CD4-positive, alpha-beta T cell (primary cell): ENCODE data around the gene CAMTA1. TPM values are rescaled to one million over a fixed set of nuclear protein-coding genes. Genes with fewer than 3 reads are reported as not detected.

Source experiments
- ATAC-seq: fragments of 200-7000 bp; cut with Tn5 transposase; one replicate; pipeline ENCODE4 v1.10.0; 2022; ENCODE audit warnings: mild to moderate bottlenecking; ENCODE audit not compliant: poor library complexity
- CTCF ChIA-PET: fragments of 350-600 bp; sonication (Branson Sonifier 250); formaldehyde crosslinking; loops from one replicate; lab custom pipeline; 2021; ENCODE audit warnings: antibody characterized with exemption, inconsistent platforms; lab: Charles Lee
- POLR2A ChIA-PET: fragments of 350-600 bp; sonication (Branson Sonifier 250); formaldehyde crosslinking; loops from one replicate; lab custom pipeline; 2021; ENCODE audit warnings: antibody characterized with exemption, inconsistent platforms; lab: Charles Lee
- DNase-seq, 14 experiments: peaks; one replicate each; pipeline ENCODE4 v3.0.0-alpha.2; 2013 to 2020; ENCODE audit warnings: mixed read lengths in 2 of 14
- H3K27ac ChIP-seq, 2 donors: one replicate each; pipeline versions ENCODE4 v1.5.1 to v1.7.0; 2013; ENCODE audit warnings: low read length in 2 of 2, low read depth in 1 of 2, mild to moderate bottlenecking in 1 of 2
- H3K27me3 ChIP-seq, 2 experiments: 1 replicate in 1 of 2; 2 replicates in 1 of 2; pipeline versions ENCODE4 v1.6.1 to v1.7.0; 2013; ENCODE audit warnings: low read length in 2 of 2, control low read depth in 1 of 2, mild to moderate bottlenecking in 1 of 2, moderate library complexity in 1 of 2; ENCODE audit not compliant: insufficient read depth in 2 of 2, control insufficient read depth in 1 of 2
- H3K36me3 ChIP-seq: one replicate; pipeline ENCODE4 v1.6.1; 2013; ENCODE audit warnings: low read length, control low read depth; ENCODE audit not compliant: insufficient read depth
- H3K4me1 ChIP-seq: one replicate; pipeline ENCODE4 v1.6.1; 2013; ENCODE audit warnings: low read length, control low read depth; ENCODE audit not compliant: insufficient read depth
- H3K4me3 ChIP-seq: one replicate; pipeline ENCODE4 v1.5.1; 2013; ENCODE audit warnings: mild to moderate bottlenecking, low read length, moderate library complexity
- H3K9me3 ChIP-seq, 2 experiments: 1 replicate in 1 of 2; 2 replicates in 1 of 2; pipeline versions ENCODE4 v1.6.1 to v1.7.0; 2013; ENCODE audit warnings: low read length in 2 of 2, mild to moderate bottlenecking in 2 of 2, control low read depth in 1 of 2, moderate library complexity in 1 of 2; ENCODE audit not compliant: control insufficient read depth in 1 of 2, insufficient read depth in 1 of 2
- H3K27ac Mint-ChIP-seq: one replicate; pipeline ENCODE4 v1.8.0; 2020; ENCODE audit warnings: mixed read lengths
- H3K27me3 Mint-ChIP-seq: one replicate; pipeline ENCODE4 v1.8.0; 2021; ENCODE audit warnings: mixed read lengths
- H3K36me3 Mint-ChIP-seq: one replicate; pipeline ENCODE4 v1.8.0; 2021; ENCODE audit warnings: low read depth, mixed read lengths
- H3K4me1 Mint-ChIP-seq: one replicate; pipeline ENCODE4 v1.8.0; 2021; ENCODE audit warnings: low read depth, mixed read lengths
- H3K4me3 Mint-ChIP-seq: one replicate; pipeline ENCODE4 v1.8.0; 2020; ENCODE audit warnings: mild to moderate bottlenecking, mixed read lengths
- H3K9me3 Mint-ChIP-seq: one replicate; pipeline ENCODE4 v1.8.0; 2020; ENCODE audit warnings: mixed read lengths
- CTCF ChIP-seq: fragments of 200-600 bp; IDR thresholded peaks from one replicate; pipeline ENCODE4 v1.8.0; 2022; ENCODE audit warnings: antibody characterized with exemption, mild to moderate bottlenecking
- intact Hi-C, 2 experiments: fragments of 100-400 bp; cut with DNase I in 1 of 2; cut with micrococcal nuclease in 1 of 2; formaldehyde crosslinking; loops; one replicate each; pipeline versions ENCODE4 v1.15.1 to v1.9.0; 2023 to 2025; cut with DNase I, micrococcal nuclease
- total RNA-seq, 174 experiments: library from RNA in 2 of 174; stranded (reverse) in 2 of 174; gene quantifications; one replicate each; pipeline ENCODE4 v1.2.3 and lab custom pipeline; 2021 to 2026

The CAMTA1 gene
- total RNA-seq, 2 experiments from 2014 or later: 38.6 to 39.3 TPM

GRCh38 chr1:6813165-6813564, 27.9 kb downstream of the CAMTA1 start:
- H3K4me1 Mint-ChIP-seq: peaks cover 68% of the 10 kb centered on the region

GRCh38 chr1:6815726-6816125, 30.5 kb downstream of the CAMTA1 start:
- peaks cover 6% of the 10 kb centered on the region for H3K36me3 Mint-ChIP-seq
- peaks cover 84% of the 10 kb centered on the region for H3K4me1 Mint-ChIP-seq
- no peaks in the 10 kb centered on the region for H3K27me3 ChIP-seq
- peaks cover 4% of the 10 kb centered on the region for H3K36me3 ChIP-seq
- peaks cover 13% of the 10 kb centered on the region for H3K4me1 ChIP-seq
- H3K27ac Mint-ChIP-seq: no peak overlapping the region
- intact Hi-C loops: no loop called here
- no peaks in the 10 kb centered on the region for H3K9me3 Mint-ChIP-seq
- no peaks in the 10 kb centered on the region for H3K9me3 ChIP-seq
- TF ChIP-seq CTCF: no peak
- DNase-seq (no peak), ATAC-seq (no peak)
- CTCF ChIA-PET: no interaction called here
- H3K4me3 Mint-ChIP-seq: no peak overlapping the region
- POLR2A ChIA-PET: interaction anchor here (1.3 kb wide), 1 partner anchor 30 kb away, joined by 3 read pairs; no protein-coding TSS in a partner anchor
- no peak overlapping the region for H3K4me3 ChIP-seq
- H3K27me3 Mint-ChIP-seq: no peaks in the 10 kb centered on the region
- H3K27ac ChIP-seq: no peak overlapping the region

More at GRCh38 chr1:6813165-6813564, 27.9 kb downstream of the CAMTA1 start:
- POLR2A ChIA-PET: no interaction called here
- no peak for DNase-seq
- H3K9me3 Mint-ChIP-seq: no peaks in the 10 kb centered on the region
- CTCF ChIA-PET: no interaction called here
- peaks cover 10% of the 10 kb centered on the region for H3K4me1 ChIP-seq
- ATAC-seq: no peak
- no peaks in the 10 kb centered on the region for H3K9me3 ChIP-seq
- no peaks in the 10 kb centered on the region for H3K27me3 Mint-ChIP-seq
- H3K36me3 ChIP-seq: no peaks in the 10 kb centered on the region
- no peak overlapping the region for H3K4me3 Mint-ChIP-seq
- peaks cover 6% of the 10 kb centered on the region for H3K36me3 Mint-ChIP-seq
- no peak overlapping the region for H3K4me3 ChIP-seq
- H3K27ac Mint-ChIP-seq: no peak overlapping the region
- intact Hi-C loops: no loop called here
- H3K27ac ChIP-seq: no peak overlapping the region
- TF ChIP-seq CTCF: no peak
- no peaks in the 10 kb centered on the region for H3K27me3 ChIP-seq

GRCh38 chr1:6819246-6820040, 34.2 kb downstream of the CAMTA1 start:
- H3K4me1 Mint-ChIP-seq: peaks cover 79% of the 10 kb centered on the region
- H3K27ac ChIP-seq: no peak overlapping the region
- intact Hi-C loops: no loop called here
- H3K4me3 Mint-ChIP-seq: no peak overlapping the region
- peaks cover 7% of the 10 kb centered on the region for H3K36me3 ChIP-seq
- H3K36me3 Mint-ChIP-seq: no peaks in the 10 kb centered on the region
- H3K4me1 ChIP-seq: peaks cover 13% of the 10 kb centered on the region
- no peak overlapping the region for H3K27ac Mint-ChIP-seq
- no peaks in the 10 kb centered on the region for H3K9me3 ChIP-seq
- H3K9me3 Mint-ChIP-seq: no peaks in the 10 kb centered on the region
- no peak for TF ChIP-seq CTCF
- H3K27me3 Mint-ChIP-seq: no peaks in the 10 kb centered on the region
- ChIA-PET CTCF (interaction anchor here (0.9 kb wide), 1 partner anchor 39 kb away, joined by 3 read pairs; no protein-coding TSS in a partner anchor), POLR2A (no interaction called here)
- DNase-seq (no peak), ATAC-seq (no peak)
- no peaks in the 10 kb centered on the region for H3K27me3 ChIP-seq
- no peak overlapping the region for H3K4me3 ChIP-seq
